Stimulated activated CD4-positive, alpha-beta T cell treated with anti-CD3 and anti-CD28 coated beads, Interleukin-4, amount 100 ng/mL, for 1 hour (primary cell): ENCODE data around the gene RPH3AL.
"Not testable (repeated sequence)": the region's sequence is repeated elsewhere in the genome, so short reads cannot be mapped to it uniquely, and the experiment has no call there.

Experiments used
- DNase-seq: peaks from one replicate; pipeline ENCODE4 v3.0.0-alpha.2; 2020

Gene RPH3AL

GRCh38 chr17:333626-334396 lies 18.8 kb downstream of the RPH3AL start:
- DNase-seq = no peak

GRCh38 chr17:332558-333322 lies 19.9 kb downstream of the RPH3AL start:
- DNase-seq = no peak

DNA sequence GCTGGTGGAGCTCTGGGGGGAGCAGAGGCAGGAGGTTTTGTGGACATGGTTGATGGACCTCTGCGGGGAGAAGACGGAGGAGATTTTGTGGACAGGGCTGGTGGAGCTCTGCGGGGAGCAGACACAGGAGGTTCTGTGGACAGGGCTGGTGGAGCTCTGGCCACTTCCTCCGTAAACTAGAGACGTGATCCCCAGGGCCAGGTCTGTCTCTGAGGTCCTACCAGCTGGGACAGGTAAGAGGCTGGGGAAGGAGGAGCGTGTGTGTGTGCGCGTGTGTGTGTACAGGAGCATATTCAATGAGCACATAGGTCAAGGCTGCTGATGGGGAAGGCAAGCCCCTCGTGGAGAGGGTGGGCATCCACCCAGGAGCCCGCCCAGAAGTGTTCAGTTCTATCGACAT lies 20.6 kb downstream of the RPH3AL start:
- no peak for DNase-seq

DNA sequence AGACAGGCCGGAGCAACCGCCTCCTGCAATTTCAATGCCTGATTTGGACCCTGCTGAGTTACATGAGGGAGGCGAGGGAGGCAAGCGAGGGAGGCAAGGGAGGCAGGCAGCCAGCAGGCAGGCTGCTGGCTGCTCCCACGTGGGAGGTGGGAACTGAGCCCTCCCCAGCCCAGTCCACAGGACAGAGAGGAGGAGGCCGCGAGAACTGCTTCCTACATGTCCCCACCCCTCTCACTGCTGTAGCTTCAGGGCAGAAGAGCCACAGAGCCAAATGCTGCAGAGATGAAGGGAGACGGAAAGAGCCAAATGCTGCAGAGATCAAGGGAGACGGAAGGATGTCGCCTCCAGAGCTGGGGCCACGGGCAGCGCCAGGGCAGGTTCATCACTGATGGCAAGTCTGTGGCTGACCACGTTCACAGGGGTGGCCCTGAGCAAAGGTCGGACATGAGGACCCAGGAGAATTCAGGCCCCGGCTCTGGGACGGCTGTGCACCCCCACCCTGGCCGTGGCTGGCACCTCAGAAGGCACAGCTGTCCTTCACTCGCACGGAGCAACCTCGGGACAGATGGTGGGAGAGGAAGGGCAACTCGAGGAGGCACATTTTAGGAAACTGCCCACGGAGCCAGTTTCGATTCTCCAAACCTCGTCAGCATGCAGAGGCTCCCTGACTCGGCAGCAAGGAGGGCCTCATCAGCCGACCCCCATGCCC lies 21.5 kb downstream of the RPH3AL start:
- DNase-seq = peak; percentile 10

DNA sequence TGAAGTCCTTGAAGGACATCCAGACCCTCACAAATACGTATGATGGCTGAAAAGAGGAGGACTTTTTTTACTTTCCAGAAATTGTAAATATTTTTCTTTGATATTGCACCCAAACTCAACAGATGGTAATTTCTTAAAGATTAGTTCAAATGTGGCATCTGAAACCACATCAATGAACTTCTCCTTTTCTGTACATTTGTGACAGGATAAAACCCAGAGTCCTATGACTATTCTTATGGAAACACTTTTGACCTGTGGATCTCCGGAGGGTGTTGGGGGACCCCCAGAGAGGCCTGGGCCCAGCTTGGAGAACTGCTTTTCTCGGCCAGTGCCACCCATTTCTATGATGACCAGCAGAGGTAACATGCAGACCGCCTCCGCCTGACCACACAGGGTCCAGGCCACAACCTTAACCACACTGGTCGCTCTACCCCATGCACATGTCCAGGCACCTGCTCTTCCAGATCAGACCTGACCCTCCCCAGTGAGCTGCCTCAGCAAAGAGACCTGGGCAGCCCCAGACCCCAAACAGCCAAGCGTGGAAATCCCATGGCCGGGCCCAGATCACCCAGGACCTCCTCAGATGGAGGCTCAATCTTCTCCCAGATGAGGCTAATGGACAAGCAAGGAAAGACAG lies 22.7 kb downstream of the RPH3AL start:
- no peak for DNase-seq

DNA sequence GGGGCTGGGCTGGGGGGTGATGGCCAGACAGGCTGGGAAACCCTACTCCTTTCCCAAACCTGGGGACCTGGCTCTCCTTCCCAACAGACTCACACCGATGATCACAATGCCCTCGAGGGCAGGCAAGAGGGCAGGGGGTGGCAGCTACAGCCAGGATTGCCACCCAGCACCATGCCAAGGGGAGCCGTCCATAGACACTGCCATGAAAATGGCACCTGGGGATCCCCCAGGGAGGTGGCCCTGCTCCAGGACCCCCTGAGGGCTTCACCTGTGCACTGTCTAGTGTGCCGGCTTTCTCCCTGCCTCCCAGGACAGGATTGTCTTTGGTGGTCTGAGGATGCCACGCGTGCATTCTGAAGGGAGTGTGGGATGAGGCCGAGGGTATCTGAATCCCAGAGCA lies 24.6 kb downstream of the RPH3AL start:
- DNase-seq = no peak

- DNase-seq = no peak
These were observed 25.3 kb downstream of the RPH3AL start for GRCh38 chr17:327296-327695.

DNA sequence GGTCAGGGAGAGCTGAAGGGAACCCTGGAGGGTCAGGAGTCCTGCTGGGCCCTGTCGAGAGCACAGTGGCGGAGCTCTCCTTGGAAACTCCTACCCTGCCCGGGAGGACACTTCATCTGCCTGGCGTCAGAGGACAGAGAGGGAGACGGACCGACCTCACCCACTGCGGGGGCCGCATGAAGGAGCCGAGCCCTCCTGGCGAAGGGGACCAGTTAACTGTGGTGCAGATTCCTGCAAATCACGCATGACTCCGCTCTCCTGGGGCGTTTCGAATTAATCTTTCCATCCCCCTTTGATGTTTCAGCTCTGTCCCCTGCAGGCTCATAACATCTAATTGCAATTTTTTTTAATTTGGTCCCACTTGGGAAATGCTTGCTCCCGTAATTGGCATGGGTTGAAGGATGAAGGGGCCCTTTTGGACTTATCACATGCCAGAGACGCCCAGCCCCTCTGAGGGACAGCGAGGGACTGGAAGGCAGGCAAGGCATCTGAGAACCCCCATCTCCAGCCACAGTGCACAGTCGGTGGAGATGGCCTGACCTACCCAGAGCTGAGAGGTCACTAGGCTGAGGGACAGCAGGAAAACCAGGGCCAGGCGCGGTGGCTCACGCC lies 26.5 kb downstream of the RPH3AL start:
- DNase-seq = no peak

GRCh38 chr17:325270-326009 lies 27.2 kb downstream of the RPH3AL start:
- no peak for DNase-seq

GRCh38 chr17:323721-324571 lies 28.7 kb downstream of the RPH3AL start:
- no peak for DNase-seq

DNA sequence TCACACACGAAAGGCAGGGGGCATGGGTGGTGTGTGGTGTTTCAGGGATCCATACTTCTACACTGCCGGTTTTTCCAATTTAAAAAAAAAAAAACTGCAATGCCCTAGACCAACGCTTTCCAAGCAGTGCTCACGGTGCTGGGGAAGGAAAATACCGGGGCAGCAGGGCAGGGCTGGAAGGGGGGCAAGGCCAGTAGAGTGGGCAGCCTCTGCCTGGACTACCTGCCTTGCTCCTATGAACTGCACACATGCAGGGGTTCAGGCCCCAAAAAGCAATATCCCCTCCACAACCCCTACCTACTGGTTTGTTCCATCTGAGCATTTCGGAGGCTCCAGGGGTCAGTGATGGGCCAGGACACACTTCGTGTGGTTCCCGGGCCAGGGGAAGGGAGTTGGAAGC lies 29.4 kb downstream of the RPH3AL start:
- DNase-seq = no peak

DNA sequence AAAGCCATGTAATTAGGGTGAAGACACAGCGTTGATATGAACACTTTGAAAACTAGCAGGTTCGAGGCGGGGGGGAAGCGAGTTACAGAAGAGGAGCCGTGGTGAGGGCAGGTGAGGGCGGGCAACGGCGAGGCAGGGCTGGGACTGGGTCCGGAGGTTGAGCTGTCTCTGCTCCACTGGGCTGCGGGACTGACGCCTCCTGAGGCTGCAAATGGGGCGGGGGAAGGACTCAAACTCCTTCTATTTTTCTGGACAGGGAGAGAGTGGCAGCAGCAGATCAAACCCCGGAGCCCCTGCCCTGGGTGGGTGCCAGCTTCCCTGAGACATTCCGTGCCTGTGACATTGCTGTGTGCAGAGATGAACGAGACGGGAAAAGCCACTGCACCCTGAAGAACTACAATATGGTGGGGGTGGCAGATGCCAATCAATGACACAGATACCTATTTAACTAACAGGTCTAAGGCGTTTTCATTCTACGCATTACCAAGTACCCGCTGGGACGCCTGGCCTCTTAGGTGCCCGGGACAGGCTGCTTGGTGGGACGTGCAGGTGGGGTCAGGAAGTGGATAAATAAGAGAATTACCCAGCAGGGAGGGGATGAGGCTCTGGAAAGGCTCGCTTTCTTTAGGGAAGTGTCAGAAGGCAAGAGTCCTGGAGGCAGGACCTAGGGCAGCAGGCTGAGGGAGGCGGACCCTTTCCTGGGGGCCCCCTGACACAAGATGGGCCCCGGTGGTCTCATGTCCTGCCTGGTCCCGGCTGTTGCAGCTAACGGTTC lies 30.4 kb downstream of the RPH3AL start:
- DNase-seq = no peak

GRCh38 chr17:321386-321941 lies 31.1 kb downstream of the RPH3AL start:
- DNase-seq = no peak

- no peak for DNase-seq
These were observed 31.7 kb downstream of the RPH3AL start for GRCh38 chr17:320809-321385.

DNA sequence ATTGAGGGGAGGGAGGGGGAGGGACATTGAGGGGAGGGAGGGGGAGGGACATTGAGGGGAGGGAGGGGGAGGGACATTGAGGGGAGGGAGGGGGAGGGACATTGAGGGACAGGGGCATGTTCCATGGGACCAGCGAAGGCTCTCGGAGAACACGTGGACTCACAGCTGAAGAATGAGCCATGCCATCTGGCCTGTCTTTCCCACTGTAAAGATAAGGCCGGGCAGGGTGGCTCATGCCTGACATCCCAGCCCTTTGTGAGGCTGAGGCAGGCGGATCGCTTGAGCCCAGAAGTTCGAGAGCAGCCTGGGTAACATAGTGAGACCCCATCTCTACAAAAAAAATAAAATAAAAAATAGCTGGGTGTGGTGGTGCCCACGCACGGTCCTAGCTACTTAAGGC lies 32.5 kb downstream of the RPH3AL start:
- no peak for DNase-seq

GRCh38 chr17:319266-319665 lies 33.3 kb downstream of the RPH3AL start:
- DNase-seq = no peak

GRCh38 chr17:317070-317469 lies 35.5 kb downstream of the RPH3AL start:
- DNase-seq = not testable (repeated sequence)

GRCh38 chr17:315399-315798 lies 37.2 kb downstream of the RPH3AL start:
- DNase-seq = not testable (repeated sequence)

DNA sequence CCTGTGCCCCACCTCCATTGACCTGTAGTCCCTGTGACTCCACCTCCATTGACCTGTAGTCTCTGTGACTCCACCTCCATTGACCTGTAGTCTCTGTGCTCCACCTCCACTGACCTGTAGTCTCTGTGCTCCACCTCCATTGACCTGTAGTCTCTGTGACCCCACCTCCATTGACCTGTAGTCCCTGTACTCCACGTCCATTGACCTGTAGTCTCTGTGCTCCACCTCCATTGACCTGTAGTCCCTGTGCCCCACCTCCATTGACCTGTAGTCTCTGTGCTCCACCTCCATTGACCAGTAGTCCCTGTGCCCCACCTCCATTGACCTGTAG lies 38.0 kb downstream of the RPH3AL start:
- DNase-seq = not testable (repeated sequence)
